IMR-90 (cell line): ENCODE results near the gene ADGRG6. TPM values are rescaled to one million over a fixed set of nuclear protein-coding genes. Genes with fewer than 3 reads are reported as not detected.

Experiments
- ATAC-seq: fragments of 200-7000 bp; cut with Tn5 transposase; 2 replicates; pipeline ENCODE4 v1.9.1; 2020; ENCODE audit warnings: low read depth, mild to moderate bottlenecking, moderate library complexity
- BruUV-seq: library from RNA; stranded (reverse); fragments of 400-500 nt; replicated peaks from 2 replicates; lab custom pipeline; 2021; lab: Mats Ljungman, UMichigan
- CTCF ChIA-PET: fragments of 300-600 bp; formaldehyde crosslinking; extraction: SDS; loops from one replicate; lab custom pipeline; 2021; ENCODE audit warnings: antibody characterized with exemption; lab: Yijun Ruan, JAX
- POLR2A ChIA-PET: fragments of 300-600 bp; sonication (Branson Sonifier 250); formaldehyde crosslinking; loops from one replicate; lab custom pipeline; 2022; ENCODE audit warnings: antibody characterized with exemption; ENCODE audit not compliant: unreplicated experiment; lab: Charles Lee
- DNase-seq: peaks from one replicate; pipeline ENCODE4 v3.0.0; 2013
- H2AFZ ChIP-seq: replicated peaks from 2 replicates; pipeline ENCODE3; 2013; ENCODE audit warnings: low read length, mild to moderate bottlenecking; ENCODE audit not compliant: poor library complexity
- H2AK5ac ChIP-seq: 2 replicates; pipeline ENCODE4 v1.6.1; 2013; ENCODE audit warnings: low read depth, low read length, inconsistent platforms
- H2AK9ac ChIP-seq: replicated peaks from 2 replicates; pipeline ENCODE3; 2013; ENCODE audit warnings: mild to moderate bottlenecking, low read depth, low read length, moderate library complexity; ENCODE audit not compliant: poor library complexity
- H2BK120ac ChIP-seq: 2 replicates; pipeline ENCODE4 v1.6.1; 2013; ENCODE audit warnings: low read depth, low read length, inconsistent platforms
- H2BK15ac ChIP-seq: 3 replicates; pipeline ENCODE4 v1.6.1; 2013; ENCODE audit warnings: low read depth, low read length, inconsistent platforms
- H2BK20ac ChIP-seq: 2 replicates; pipeline ENCODE4 v1.6.1; 2013; ENCODE audit warnings: low read depth, mild to moderate bottlenecking, inconsistent platforms, low read length, moderate library complexity
- H2BK5ac ChIP-seq: 2 replicates; pipeline ENCODE4 v1.6.1; 2013; ENCODE audit warnings: mild to moderate bottlenecking, low read depth, low read length, inconsistent platforms; ENCODE audit not compliant: poor library complexity, severe bottlenecking
- H3K14ac ChIP-seq: replicated peaks from 2 replicates; pipeline ENCODE4 v1.6.1; 2013; ENCODE audit warnings: low read depth, low read length, inconsistent platforms
- H3K18ac ChIP-seq: 2 replicates; pipeline ENCODE4 v1.6.1; 2013; ENCODE audit warnings: low read depth, low read length, control low read depth
- H3K23ac ChIP-seq: 2 replicates; pipeline ENCODE4 v1.6.1; 2013; ENCODE audit warnings: low read depth, low read length, inconsistent platforms
- H3K27ac ChIP-seq: 2 replicates; pipeline ENCODE4 v1.5.1; 2013; ENCODE audit warnings: mild to moderate bottlenecking, control low read depth, low read length; ENCODE audit not compliant: insufficient read depth
- H3K27me3 ChIP-seq: 2 replicates; pipeline ENCODE4 v1.6.1; 2013; ENCODE audit warnings: low read length; ENCODE audit not compliant: control insufficient read depth, insufficient read depth
- H3K36me3 ChIP-seq: 2 replicates; pipeline ENCODE4 v1.6.1; 2013; ENCODE audit warnings: low read length, mixed read lengths; ENCODE audit not compliant: control insufficient read depth, insufficient read depth
- H3K4ac ChIP-seq: 2 replicates; pipeline ENCODE4 v1.6.1; 2013; ENCODE audit warnings: low read depth, low read length, inconsistent platforms
- H3K4me1 ChIP-seq: 2 replicates; pipeline ENCODE4 v1.6.1; 2013; ENCODE audit warnings: low read length, mixed read lengths; ENCODE audit not compliant: control insufficient read depth, insufficient read depth
- H3K4me2 ChIP-seq: 2 replicates; pipeline ENCODE4 v1.6.1; 2013; ENCODE audit warnings: low read depth, mild to moderate bottlenecking, control low read depth, low read length, moderate library complexity
- H3K4me3 ChIP-seq: 2 replicates; pipeline ENCODE4 v1.5.1; 2013; ENCODE audit warnings: low read depth, mild to moderate bottlenecking, control low read depth, low read length, moderate library complexity; ENCODE audit not compliant: insufficient read depth
- H3K56ac ChIP-seq: 2 replicates; pipeline ENCODE4 v1.6.1; 2013; ENCODE audit warnings: low read length, inconsistent platforms; ENCODE audit not compliant: insufficient read depth; ENCODE audit errors: extremely low read depth
- H3K79me1 ChIP-seq, 2 experiments: 2 replicates each; pipeline ENCODE4 v1.6.1; 2013; ENCODE audit warnings: low read length in 2 of 2, inconsistent platforms in 1 of 2, low read depth in 1 of 2
- H3K9ac ChIP-seq: 2 replicates; pipeline ENCODE4 v1.6.1; 2013; ENCODE audit warnings: low read depth, low read length, control low read depth
- H3K9me1 ChIP-seq: 2 replicates; pipeline ENCODE4 v1.6.1; 2013; ENCODE audit warnings: low read length, inconsistent platforms; ENCODE audit not compliant: insufficient read depth
- H3K9me3 ChIP-seq: 2 replicates; pipeline ENCODE4 v1.6.1; 2013; ENCODE audit warnings: low read length; ENCODE audit not compliant: control insufficient read depth, insufficient read depth
- H4K20me1 ChIP-seq: 2 replicates; pipeline ENCODE4 v1.6.1; 2013; ENCODE audit warnings: low read length, inconsistent platforms; ENCODE audit not compliant: insufficient read depth
- H4K5ac ChIP-seq: 2 replicates; pipeline ENCODE4 v1.6.1; 2013; ENCODE audit warnings: mild to moderate bottlenecking, low read depth, low read length, control low read depth
- H4K8ac ChIP-seq, 2 experiments: 2 replicates each; pipeline ENCODE4 v1.6.1; 2013; ENCODE audit warnings: low read depth in 2 of 2, low read length in 2 of 2, control low read depth in 1 of 2, inconsistent platforms in 1 of 2
- H4K91ac ChIP-seq: 2 replicates; pipeline ENCODE4 v1.6.1; 2013; ENCODE audit warnings: low read depth, low read length, inconsistent platforms; ENCODE audit not compliant: insufficient read depth
- CEBPB ChIP-seq: IDR thresholded peaks from 2 replicates; pipeline ENCODE4 v1.6.1; 2012; ENCODE audit warnings: low read depth, low read length, improper control_type of control experiment
- CHD1 ChIP-seq: IDR thresholded peaks from 2 replicates; pipeline ENCODE4 v1.6.1; 2012; ENCODE audit warnings: low read depth, low read length, improper control_type of control experiment
- FOS ChIP-seq: fragments of 150-350 bp; IDR thresholded peaks from 2 replicates; pipeline ENCODE4 v1.6.1; 2016; ENCODE audit warnings: low read depth, low read length
- MAFK ChIP-seq: IDR thresholded peaks from 2 replicates; pipeline ENCODE4 v1.6.1; 2012; ENCODE audit warnings: low read depth, low read length, improper control_type of control experiment
- MAZ ChIP-seq: IDR thresholded peaks from 2 replicates; pipeline ENCODE4 v1.6.1; 2012; ENCODE audit warnings: low read depth, mild to moderate bottlenecking, low read length, improper control_type of control experiment, moderate library complexity, borderline replicate concordance
- NFE2L2 ChIP-seq: fragments of 150-350 bp; IDR thresholded peaks from 2 replicates; pipeline ENCODE4 v1.6.1; 2016; ENCODE audit warnings: low read depth, mild to moderate bottlenecking, low read length
- POLR2A ChIP-seq: IDR thresholded peaks from 2 replicates; pipeline ENCODE4 v1.6.1; 2012; ENCODE audit warnings: mild to moderate bottlenecking, low read depth, low read length
- RAD21 ChIP-seq: IDR thresholded peaks from 2 replicates; pipeline ENCODE4 v1.6.1; 2012; ENCODE audit warnings: low read length, improper control_type of control experiment
- RCOR1 ChIP-seq: IDR thresholded peaks from 2 replicates; pipeline ENCODE4 v1.6.1; 2012; ENCODE audit warnings: mild to moderate bottlenecking, low read length, improper control_type of control experiment; ENCODE audit not compliant: insufficient replicate concordance
- RFX5 ChIP-seq: IDR thresholded peaks from 2 replicates; pipeline ENCODE4 v1.8.0; 2012; ENCODE audit warnings: low read depth, mild to moderate bottlenecking, low read length, moderate library complexity
- SMC3 ChIP-seq: fragments of 150-350 bp; IDR thresholded peaks from 2 replicates; pipeline ENCODE4 v1.6.1; 2016; ENCODE audit warnings: low read depth, mild to moderate bottlenecking, antibody characterized with exemption, low read length, moderate library complexity
- dilution Hi-C: fragments of 300-500 bp; cut with HindIII; formaldehyde crosslinking; loops from one replicate; pipeline ENCODE4 v1.14.3; 2018; ENCODE audit warnings: low sequenced_read_pairs; ENCODE audit not compliant: unreplicated experiment
- in situ Hi-C: fragments of 300-500 bp; cut with MboI; formaldehyde crosslinking; loops from 3 replicates; pipeline ENCODE4 v1.14.3; 2019; ENCODE audit warnings: low sequenced_read_pairs, inconsistent platforms, mixed read lengths
- intact Hi-C: fragments of 100-400 bp; cut with micrococcal nuclease; formaldehyde crosslinking; loops from 2 replicates; pipeline ENCODE4 v1.10.0; 2022
- polyA plus RNA-seq, 3 experiments: library from polyadenylated mRNA; depleted of rRNA; stranded (reverse); fragments of >200 nt; gene quantifications; 2 replicates each; pipeline ENCODE4 v1.2.3, GENCODE V29; 2012; ENCODE audit warnings: low replicate concordance in 1 of 3
- total RNA-seq: library from RNA; depleted of rRNA; stranded (reverse); fragments of >200 nt; gene quantifications from 2 replicates; pipeline ENCODE4 v1.2.3, GENCODE V29; 2012
- TF ChIP-seq, protein P1 (sequence below): fragments of 150-350 bp; IDR thresholded peaks from 2 replicates; pipeline ENCODE4 v1.6.1; 2016; ENCODE audit warnings: low read depth, mild to moderate bottlenecking, low read length, moderate library complexity, borderline replicate concordance
- TF ChIP-seq, protein P2 (sequence below): fragments of 150-350 bp; IDR thresholded peaks from 2 replicates; pipeline ENCODE4 v1.6.1; 2017; ENCODE audit warnings: mild to moderate bottlenecking, antibody characterized with exemption, low read length, low read depth
- TF ChIP-seq, protein P3 (sequence below): conservative IDR thresholded peaks from 2 replicates; pipeline ENCODE4 v1.5.1; 2012; ENCODE audit warnings: mild to moderate bottlenecking, low read depth, low read length, improper control_type of control experiment

The ADGRG6 gene
- total and polyA plus RNA-seq, 2 of the 4 experiments (the other 2 are of a cell fraction), result 10.0 to 20.3 TPM

DNA sequence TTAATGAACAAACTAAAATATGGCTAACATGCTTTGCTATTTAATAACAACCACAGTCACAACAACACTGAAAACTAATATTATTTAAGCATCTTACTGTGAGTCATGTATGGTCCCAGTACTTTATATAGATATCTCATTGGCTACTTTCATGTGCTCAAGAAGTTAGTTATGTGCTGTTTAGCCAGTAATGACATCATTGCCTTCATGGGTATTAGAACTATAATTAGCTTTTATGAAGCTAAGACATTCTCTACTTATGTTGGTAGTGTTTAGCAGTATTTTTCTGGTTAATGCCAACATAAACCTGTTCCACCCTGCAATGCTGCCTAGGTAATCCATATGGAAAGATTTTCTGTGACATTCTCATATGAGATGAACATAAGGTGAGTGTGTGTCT is 56.1 kb downstream of the ADGRG6 start:
- Histone ChIP-seq H3K18ac (peak overlapping the region; percentile 55; the same call in 1 of the 2 replicates), H2BK20ac (no peak overlapping the region), H3K4me2 (no peak overlapping the region; the same call in 1 of the 2 replicates), H3K4me1 (peaks cover 24% of the 10 kb centered on the region), H3K4ac (no peak overlapping the region), H3K36me3 (no peaks in the 10 kb centered on the region), H4K20me1 (no peaks in the 10 kb centered on the region), H3K79me1 (peaks cover 3 to 5% of the 10 kb centered on the region in 2 experiments; a peak in 2 of 4 replicates), H4K8ac (0 out of 4 replicates have a peak overlapping the region, but pooled peaks of 1 of the 2 experiments have one; percentile 13), H2AK5ac (no peak overlapping the region), H2AK9ac (no peak overlapping the region), H3K9me1 (peaks cover 5% of the 10 kb centered on the region; the same call in 1 of the 2 replicates), H2BK15ac (no peak overlapping the region; the same call in 2 of the 3 replicates), H3K9me3 (no peaks in the 10 kb centered on the region), H2BK5ac (peak overlapping the region; percentile 4), H2BK120ac (no peak overlapping the region), H3K27me3 (no peaks in the 10 kb centered on the region), H2AFZ (no peak overlapping the region), H3K9ac (no peak overlapping the region), H3K56ac (no peak overlapping the region), H4K5ac (no peak overlapping the region; the same call in 1 of the 2 replicates), H3K14ac (no peak overlapping the region), H4K91ac (no peak overlapping the region), H3K23ac (no peak overlapping the region), H3K27ac (no peak overlapping the region), H3K4me3 (no peak overlapping the region)
- BruUV-seq, result no TSS peak
- TF ChIP-seq CHD1 (no peak), CEBPB (no peak), RCOR1 (no peak), SMC3 (no peak), FOS (no peak), RFX5 (no peak), MAFK (no peak), POLR2A (no peak), NFE2L2 (no peak), RAD21 (no peak), MAZ (no peak)
- TF ChIP-seq, protein P1, sequence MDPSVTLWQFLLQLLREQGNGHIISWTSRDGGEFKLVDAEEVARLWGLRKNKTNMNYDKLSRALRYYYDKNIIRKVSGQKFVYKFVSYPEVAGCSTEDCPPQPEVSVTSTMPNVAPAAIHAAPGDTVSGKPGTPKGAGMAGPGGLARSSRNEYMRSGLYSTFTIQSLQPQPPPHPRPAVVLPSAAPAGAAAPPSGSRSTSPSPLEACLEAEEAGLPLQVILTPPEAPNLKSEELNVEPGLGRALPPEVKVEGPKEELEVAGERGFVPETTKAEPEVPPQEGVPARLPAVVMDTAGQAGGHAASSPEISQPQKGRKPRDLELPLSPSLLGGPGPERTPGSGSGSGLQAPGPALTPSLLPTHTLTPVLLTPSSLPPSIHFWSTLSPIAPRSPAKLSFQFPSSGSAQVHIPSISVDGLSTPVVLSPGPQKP, result no peak
- TF ChIP-seq, protein P2, sequence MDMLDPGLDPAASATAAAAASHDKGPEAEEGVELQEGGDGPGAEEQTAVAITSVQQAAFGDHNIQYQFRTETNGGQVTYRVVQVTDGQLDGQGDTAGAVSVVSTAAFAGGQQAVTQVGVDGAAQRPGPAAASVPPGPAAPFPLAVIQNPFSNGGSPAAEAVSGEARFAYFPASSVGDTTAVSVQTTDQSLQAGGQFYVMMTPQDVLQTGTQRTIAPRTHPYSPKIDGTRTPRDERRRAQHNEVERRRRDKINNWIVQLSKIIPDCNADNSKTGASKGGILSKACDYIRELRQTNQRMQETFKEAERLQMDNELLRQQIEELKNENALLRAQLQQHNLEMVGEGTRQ, result no peak
- TF ChIP-seq, protein P3, sequence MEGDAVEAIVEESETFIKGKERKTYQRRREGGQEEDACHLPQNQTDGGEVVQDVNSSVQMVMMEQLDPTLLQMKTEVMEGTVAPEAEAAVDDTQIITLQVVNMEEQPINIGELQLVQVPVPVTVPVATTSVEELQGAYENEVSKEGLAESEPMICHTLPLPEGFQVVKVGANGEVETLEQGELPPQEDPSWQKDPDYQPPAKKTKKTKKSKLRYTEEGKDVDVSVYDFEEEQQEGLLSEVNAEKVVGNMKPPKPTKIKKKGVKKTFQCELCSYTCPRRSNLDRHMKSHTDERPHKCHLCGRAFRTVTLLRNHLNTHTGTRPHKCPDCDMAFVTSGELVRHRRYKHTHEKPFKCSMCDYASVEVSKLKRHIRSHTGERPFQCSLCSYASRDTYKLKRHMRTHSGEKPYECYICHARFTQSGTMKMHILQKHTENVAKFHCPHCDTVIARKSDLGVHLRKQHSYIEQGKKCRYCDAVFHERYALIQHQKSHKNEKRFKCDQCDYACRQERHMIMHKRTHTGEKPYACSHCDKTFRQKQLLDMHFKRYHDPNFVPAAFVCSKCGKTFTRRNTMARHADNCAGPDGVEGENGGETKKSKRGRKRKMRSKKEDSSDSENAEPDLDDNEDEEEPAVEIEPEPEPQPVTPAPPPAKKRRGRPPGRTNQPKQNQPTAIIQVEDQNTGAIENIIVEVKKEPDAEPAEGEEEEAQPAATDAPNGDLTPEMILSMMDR, result no peak
- dilution Hi-C loops (no loop called here), in situ Hi-C loops (no loop called here), intact Hi-C loops (no loop called here)
- peak; percentile 71 for DNase-seq
- peak; percentile 25; the same call in 1 of the 2 replicates for ATAC-seq
- CTCF ChIA-PET, result interaction anchor here (0.6 kb wide), 1 partner anchor 59 kb away, joined by 3 read pairs; no protein-coding TSS in a partner anchor
- POLR2A ChIA-PET, result no interaction called here
